ENCODE results near the gene KIAA1217. TPM values are rescaled to one million over a fixed set of nuclear protein-coding genes. Genes with fewer than 3 reads are reported as not detected.

Gene KIAA1217
- total and polyA plus RNA-seq, 9 of the 15 experiments (the other 6 are each of a cell fraction or from before 2014, with no cell fraction given): 0.04 TPM; not detected in 8

DNA sequence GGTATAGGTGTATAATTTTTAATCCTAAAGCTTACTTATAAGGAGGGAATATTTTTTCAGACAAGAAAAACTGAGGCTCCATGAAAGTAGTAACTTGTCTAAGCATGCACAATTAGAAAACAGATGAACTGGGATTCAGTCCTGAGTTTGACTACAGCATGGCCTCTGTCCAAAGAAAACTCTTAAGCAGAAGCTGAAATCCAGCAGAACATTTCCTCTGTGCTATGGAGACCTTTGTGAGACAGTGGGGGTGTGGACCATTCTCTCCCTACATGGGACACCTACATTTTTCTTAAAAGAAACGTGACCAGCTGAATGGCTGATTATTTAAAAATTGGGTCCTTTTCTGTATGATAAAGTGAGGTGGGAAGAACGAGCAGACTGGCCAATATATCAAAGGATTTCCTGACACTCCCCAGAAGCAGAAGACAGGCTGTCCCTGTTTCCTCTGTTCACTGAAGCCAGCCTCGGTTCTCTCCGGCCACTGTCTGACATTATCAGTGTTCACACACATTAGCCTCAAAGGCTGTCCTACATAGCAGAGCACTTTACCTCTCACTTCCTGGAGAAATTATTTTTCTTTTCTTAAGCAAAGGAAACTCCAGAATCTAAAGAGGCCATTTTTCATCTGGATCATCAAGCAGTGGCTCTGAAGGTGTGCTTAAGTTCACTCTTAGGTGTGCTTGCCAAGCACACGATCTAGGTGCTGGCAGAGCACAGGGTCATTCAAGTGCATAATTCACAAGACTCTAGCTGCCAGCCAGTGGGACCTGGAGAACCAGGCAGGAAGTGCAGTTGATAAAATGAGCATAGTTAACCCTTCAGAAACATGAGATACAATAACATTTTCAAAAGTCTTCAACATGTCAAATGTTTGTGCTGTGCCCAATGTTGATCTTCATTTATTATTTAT is 40.4 kb upstream of the KIAA1217 start:
- no peaks in the 10 kb centered on the region for H3K27me3 ChIP-seq (ENCODE audit: control insufficient read depth in 2 of 2, insufficient read depth in 2 of 2, low read length in 2 of 2)
- TF ChIP-seq PML (IDR thresholded peaks at IDR 0.05; ENCODE audit: low read length) (no peak), POLR2A (conservative IDR thresholded peaks at IDR 0.05) (no peak), ZNF77 (CRISPR knock-in tag; IDR thresholded peaks at IDR 0.05) (no peak), ELF4 (CRISPR knock-in tag; IDR thresholded peaks at IDR 0.05) (no peak), NONO (IDR thresholded peaks at IDR 0.05; ENCODE audit: low read depth in 2 of 2, low read length in 1 of 2) (no peak), EP300 (IDR thresholded peaks at IDR 0.05; ENCODE audit: low read length) (no peak), TFAM (CRISPR knock-in tag; conservative IDR thresholded peaks at IDR 0.05) (no peak), KLF16 (IDR thresholded peaks at IDR 0.05) (no peak), ZNF431 (CRISPR knock-in tag; IDR thresholded peaks at IDR 0.05) (no peak)
- TF ChIP-seq, protein P1, sequence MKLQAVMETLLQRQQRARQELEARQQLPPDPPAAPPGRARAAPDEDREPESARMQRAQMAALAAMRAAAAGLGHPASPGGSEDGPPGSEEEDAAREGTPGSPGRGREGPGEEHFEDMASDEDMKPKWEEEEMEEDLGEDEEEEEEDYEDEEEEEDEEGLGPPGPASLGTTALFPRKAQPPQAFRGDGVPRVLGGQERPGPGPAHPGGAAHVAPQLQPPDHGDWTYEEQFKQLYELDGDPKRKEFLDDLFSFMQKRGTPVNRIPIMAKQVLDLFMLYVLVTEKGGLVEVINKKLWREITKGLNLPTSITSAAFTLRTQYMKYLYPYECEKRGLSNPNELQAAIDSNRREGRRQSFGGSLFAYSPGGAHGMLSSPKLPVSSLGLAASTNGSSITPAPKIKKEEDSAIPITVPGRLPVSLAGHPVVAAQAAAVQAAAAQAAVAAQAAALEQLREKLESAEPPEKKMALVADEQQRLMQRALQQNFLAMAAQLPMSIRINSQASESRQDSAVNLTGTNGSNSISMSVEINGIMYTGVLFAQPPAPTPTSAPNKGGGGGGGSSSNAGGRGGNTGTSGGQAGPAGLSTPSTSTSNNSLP (IDR thresholded peaks at IDR 0.05; ENCODE audit: borderline replicate concordance, low read depth, low read length): no peak
- H3K9ac ChIP-seq (ENCODE audit: insufficient read depth in 1 of 2, low read depth in 2 of 2, low read length in 2 of 2): no peak overlapping the region
- no peak overlapping the region for H3K4me2 ChIP-seq (ENCODE audit: insufficient read depth, low read length)
- intact Hi-C loops (cut with micrococcal nuclease) (no loop called here), in situ Hi-C loops (cut with MboI) (no loop called here)
- no peaks in the 10 kb centered on the region for H3K36me3 ChIP-seq (ENCODE audit: control insufficient read depth, insufficient read depth, low read length)
- no peak overlapping the region for H2AFZ ChIP-seq (ENCODE audit: low read depth, low read length)
- H3K4me3 ChIP-seq: no peak overlapping the region
- H3K9me3 ChIP-seq (replicated peaks; ENCODE audit: control insufficient read depth, insufficient read depth, low read depth, low read length): no peaks in the 10 kb centered on the region
- H3K9me1 ChIP-seq (ENCODE audit: control insufficient read depth, insufficient read depth, low read length): no peaks in the 10 kb centered on the region
- no peaks in the 10 kb centered on the region for H3K79me2 ChIP-seq (ENCODE audit: control insufficient read depth, insufficient read depth, low read length)
- no peak for FAIRE-seq
- CTCF ChIA-PET (ENCODE audit: low intra/inter-chr PET ratio): no interaction called here
- no peak for DNase-seq (ENCODE audit: extremely low read depth in 1 of 4, low spot score in 3 of 4)
- H3K27ac ChIP-seq (ENCODE audit: extremely low read depth, low read depth, low read length): no peak overlapping the region
- no peaks in the 10 kb centered on the region for H3K4me1 ChIP-seq (replicated peaks in 1 of 2; ENCODE audit: control insufficient read depth in 2 of 2, insufficient read depth in 2 of 2, low read length in 2 of 2)
- no peak for ATAC-seq
- POLR2A ChIA-PET: no interaction called here
- WGBS (ENCODE audit: insufficient coverage, low coverage, missing lambda C conversion rate): 0% methylated on average over 5 of the region's 5 CpGs
- H4K20me1 ChIP-seq (replicated peaks; ENCODE audit: control insufficient read depth, insufficient read depth, low read length): no peaks in the 10 kb centered on the region
- no TSS peak for BruUV-seq (replicated peaks)
